ENCODE data around the gene PLCB4.

GRCh38 chr20:9517297-9518162, 448.6 kb downstream of the PLCB4 start:
- TF ChIP-seq POLR2AphosphoS5 (IDR thresholded peaks at IDR 0.05) (no peak), EP300 (IDR thresholded peaks at IDR 0.05) (no peak), CTCF (IDR thresholded peaks at IDR 0.05) (no peak)
